HEK293T (cell line): ENCODE results near the gene EYS.

Source experiments
- BHLHE40 ChIP-seq: fragments of 450-650 bp; IDR thresholded peaks from 2 replicates; pipeline ENCODE4 v1.6.1; 2016; ENCODE audit warnings: mild to moderate bottlenecking, moderate library complexity, borderline replicate concordance
- FOXK2 ChIP-seq: fragments of 450-650 bp; IDR thresholded peaks from 2 replicates; pipeline ENCODE4 v1.6.1; 2016; ENCODE audit warnings: mild to moderate bottlenecking

GRCh38 chr6:64090352-64090751 lies 1616.7 kb downstream of the EYS start:
- no peak for TF ChIP-seq FOXK2
- TF ChIP-seq BHLHE40: no peak
